HG03439 (cell line): ENCODE measurements around the gene RGS3.

Experiments used
- ATAC-seq: cut with Tn5 transposase; IDR thresholded peaks from one replicate; pipeline ENCODE4 v1.9.1; 2021; ENCODE audit warnings: mild to moderate bottlenecking, moderate library complexity; ENCODE audit not compliant: unreplicated experiment

RGS3 gene

DNA sequence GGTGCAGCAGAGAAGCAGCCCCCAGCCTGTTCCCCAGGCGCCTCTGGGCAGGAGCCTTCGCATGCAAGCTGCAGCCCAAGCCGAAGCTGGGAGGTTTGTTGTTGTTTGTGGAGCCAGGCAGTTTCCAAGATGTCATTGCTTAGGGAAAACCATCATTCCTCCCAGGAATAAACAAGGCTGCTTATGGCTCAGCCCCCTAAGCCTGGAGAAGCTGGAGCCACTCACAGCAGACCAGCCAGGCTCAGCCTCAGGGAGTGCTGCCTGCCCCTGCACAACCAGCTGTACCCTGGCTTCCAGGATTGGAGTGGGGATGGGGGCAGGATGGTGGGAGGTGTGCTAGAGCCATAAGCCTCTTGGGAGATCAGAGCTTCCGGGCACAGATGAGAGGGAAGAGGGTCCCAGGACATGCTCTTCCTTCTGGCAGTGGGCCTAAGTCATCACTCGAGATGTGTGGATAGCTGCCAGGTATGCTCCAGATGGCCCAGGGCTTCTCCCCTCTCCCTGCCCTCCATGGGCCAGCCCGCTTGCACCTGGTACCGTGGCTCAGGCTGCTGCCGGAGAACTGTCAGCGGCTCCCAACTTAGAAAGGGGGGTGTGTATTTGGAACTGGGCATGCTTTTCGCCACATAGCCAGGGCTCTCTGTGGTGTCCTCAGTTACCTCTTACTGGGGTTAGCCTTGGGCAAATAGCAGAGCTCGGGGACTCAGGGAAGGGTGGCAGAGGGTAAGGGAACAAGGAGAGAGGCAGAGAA is 105.2 kb downstream of the RGS3 start:
- ATAC-seq = no peak

DNA sequence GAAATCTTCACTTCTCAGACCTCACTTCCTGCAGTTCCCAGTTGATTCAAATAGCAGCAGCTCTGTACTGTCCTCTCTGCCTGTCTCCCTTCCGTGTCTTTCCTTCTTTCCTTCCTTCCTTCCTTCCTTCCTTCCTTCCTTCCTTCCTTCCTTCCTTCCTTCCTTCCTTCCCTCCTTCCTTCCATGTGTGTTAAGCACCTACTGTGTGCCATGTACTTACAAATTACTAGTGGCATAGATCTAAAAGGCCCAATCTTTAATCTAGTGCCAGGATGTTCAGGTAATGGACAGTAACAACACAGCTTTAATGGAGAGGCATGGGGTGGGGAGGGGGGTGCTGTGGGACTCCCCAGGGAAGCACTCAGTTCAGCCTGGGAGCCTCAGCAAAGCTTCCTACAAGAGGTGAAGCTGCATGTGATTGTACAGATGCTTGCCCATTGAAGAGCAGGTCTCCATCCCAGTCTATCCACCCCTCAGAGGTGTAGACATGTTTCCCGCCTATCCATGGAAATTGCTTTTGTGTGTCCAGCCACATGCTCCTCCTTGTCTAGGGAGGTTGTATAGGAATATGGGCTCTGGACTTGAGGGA is 106.0 kb downstream of the RGS3 start:
- ATAC-seq = no peak

- no peak for ATAC-seq
Observed at GRCh38 chr9:113570106-113570505, 106.6 kb downstream of the RGS3 start.

GRCh38 chr9:113570749-113571711 is 107.5 kb downstream of the RGS3 start:
- no peak for ATAC-seq

DNA sequence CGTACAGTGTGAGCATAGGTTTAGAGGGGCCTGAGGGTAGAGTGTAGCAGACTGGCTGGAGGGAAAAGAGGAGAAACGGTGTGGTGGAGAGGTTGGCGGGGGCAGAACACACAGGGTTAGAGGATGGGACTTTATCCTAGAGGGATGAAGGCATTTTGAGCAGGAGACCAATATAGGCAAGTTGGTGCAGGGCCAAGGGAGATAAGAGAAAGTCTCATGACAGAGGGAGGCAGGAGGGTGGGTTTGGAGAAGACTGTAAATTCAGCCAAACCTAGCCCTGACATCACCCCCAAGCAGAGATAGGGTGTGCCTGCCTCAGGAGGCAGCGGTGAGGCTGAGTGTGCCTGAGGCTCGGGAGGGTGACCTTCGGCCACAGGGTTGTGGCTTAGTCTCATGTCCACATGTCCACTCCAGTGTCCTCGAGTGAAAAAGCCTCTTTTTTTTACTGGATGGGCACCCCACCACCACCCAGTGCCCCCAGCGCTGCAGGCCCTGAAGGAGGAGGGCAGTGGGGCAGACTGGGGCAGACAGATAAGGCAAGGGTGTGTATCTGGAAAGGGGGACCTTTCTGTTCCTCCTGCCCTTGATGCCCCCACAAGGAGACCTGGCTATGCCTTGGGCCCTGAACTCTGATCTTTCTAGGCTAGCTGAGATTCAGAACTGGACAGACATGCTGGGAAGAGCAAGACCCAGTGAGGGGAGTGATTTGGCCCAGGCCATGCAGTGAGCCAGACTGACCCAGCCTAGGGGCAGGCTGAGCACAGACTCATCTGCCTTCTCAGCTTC is 108.7 kb downstream of the RGS3 start:
- ATAC-seq = no peak

DNA sequence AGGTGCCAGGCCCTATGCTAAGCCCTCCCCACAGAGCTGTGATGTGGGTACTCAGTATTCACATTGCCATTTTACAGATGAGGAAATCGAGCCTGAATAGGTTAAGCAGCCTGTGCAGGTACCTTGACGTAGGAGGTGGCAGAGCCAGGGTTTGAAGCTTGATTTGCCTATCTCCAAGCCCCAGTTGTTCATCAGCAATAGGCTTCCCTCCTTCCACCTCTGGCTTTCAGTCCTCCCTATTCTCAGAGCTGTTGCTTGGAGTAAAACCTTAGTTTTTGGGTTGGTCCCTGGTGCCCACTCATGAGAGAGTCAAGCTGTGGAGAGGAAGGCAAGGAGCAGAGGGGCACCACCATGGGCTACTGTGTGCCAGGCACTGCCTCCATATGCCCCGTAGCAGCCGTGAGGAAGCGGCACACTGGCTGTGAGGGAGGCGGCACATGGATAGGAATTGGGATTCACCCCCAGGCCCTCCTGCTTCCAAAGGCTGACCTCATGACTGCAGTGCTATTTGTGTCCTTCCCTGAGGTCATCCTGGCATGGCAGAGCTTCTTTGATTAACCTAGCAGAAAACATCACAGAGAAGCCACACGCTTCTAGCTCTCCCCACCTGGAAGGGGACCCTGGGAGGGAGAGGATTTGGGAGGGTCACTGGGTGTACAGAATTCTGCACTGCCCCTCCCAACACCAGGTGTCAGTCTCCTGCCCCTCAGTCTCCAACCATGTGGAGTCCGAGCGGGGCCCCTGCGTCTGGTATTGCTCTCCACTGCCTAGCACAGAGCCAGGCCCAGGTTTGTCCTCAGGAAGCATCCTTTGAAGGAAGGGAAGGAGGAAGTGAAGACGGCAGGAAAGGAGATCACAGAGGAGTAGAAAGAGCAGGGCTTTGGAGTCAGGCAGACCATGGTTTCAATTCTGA is 109.8 kb downstream of the RGS3 start:
- no peak for ATAC-seq

- no peak for ATAC-seq
Observed at GRCh38 chr9:113573959-113574352, 110.4 kb downstream of the RGS3 start.

DNA sequence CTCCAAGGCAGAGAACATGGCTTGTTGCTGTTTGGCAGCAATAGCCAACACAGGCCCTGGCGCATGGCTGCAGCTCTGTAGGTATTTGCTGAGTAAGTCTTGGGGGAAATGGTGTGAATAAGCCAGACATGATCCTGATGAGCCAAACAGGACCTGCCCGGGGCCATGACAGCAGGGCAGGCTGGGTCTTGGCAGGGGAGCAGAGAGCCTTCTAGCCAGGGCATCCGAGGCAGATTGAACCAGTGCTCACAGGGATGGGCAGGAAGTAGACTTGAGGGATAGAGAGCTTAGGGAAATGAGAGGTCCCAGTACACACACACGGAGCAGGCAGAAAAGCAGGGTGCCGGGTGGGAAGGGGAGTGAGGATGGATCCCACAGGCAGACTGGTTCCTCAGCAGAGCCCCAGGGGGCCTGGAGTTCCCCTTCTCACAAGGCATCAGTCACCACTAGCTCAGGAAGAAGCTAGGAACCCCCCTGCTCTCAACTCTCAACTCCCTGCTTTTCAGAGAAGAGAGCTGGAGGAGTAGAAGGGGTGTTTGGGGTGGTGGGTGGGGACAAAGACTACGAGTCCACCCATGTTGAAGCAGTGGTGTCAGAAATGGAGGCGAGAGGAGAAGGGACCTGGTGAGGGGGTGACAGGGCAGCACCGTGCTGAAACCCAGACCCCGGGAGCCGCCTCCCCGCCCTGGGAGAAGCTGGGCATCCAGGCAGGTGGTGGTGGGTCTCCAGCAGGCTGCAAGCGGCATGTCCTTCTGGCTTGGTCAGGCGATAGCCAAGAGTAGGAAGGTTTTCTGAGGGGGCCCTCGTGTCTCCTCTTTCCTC is 111.1 kb downstream of the RGS3 start:
- ATAC-seq = no peak

DNA sequence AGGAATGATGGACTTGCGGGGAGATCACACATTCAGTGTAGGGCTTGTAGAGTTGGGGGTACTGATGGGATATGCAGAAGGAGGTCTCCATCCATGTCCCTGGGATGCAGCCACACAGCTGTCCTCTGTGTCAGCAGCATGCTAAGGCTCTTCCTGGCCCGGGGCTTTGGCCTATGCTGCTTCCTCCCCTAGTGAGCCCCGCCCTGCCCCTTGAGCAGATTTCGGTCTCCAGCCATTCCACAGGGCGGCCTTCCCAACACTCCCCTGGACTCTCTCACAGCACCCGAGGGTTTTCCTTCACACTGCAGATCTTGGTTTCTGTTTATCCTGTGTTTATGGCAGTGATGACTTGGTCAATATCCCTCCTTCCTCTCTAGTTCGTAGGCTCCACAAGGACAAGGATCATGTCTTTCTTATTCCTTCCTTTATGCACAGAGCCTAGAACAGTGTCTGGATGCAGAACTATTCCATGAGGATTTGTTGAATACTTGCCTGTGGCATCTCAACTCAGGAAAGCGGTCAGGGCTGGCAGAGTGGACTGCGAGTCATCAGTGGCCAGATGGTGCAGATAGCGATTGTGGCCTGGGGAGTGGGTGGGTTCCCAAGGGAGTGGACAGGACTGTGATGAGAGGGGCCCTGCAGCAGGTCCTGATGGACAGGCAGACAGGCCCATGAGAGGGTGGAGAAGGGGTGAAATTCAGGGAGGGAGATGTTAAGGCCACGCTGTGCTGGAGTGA is 114.2 kb downstream of the RGS3 start:
- ATAC-seq = no peak

DNA sequence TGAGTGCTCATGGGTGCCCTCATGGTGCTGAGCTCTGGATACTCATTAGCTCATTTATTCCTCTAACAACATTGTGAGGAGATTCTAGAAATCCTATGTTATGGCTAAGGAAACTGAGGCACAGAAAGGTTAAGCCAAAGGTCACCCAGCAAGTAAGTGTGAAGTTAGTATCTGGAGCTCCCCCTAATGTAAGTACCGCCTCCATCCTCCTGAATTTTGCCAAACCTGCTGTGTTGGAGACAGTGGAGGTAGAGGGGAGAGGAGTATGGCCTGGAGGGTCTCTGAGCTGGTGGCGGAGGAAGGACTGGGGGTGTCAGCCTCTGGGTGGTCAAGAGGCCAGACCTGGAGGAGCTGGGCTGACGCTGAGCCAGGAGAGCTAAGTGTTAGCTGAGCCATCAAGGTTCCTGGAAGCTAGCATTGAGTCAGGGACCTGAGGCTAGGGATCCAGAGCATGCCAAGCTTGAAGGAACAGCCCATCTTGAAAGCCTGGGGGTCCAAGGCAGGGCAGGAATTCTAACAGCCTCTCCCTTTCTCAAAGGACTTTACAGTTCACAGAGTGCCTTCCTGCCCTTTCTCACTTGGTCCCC is 114.8 kb downstream of the RGS3 start:
- ATAC-seq = no peak

- ATAC-seq = peak; percentile 63
Observed at GRCh38 chr9:113578882-113579282, 115.4 kb downstream of the RGS3 start.

DNA sequence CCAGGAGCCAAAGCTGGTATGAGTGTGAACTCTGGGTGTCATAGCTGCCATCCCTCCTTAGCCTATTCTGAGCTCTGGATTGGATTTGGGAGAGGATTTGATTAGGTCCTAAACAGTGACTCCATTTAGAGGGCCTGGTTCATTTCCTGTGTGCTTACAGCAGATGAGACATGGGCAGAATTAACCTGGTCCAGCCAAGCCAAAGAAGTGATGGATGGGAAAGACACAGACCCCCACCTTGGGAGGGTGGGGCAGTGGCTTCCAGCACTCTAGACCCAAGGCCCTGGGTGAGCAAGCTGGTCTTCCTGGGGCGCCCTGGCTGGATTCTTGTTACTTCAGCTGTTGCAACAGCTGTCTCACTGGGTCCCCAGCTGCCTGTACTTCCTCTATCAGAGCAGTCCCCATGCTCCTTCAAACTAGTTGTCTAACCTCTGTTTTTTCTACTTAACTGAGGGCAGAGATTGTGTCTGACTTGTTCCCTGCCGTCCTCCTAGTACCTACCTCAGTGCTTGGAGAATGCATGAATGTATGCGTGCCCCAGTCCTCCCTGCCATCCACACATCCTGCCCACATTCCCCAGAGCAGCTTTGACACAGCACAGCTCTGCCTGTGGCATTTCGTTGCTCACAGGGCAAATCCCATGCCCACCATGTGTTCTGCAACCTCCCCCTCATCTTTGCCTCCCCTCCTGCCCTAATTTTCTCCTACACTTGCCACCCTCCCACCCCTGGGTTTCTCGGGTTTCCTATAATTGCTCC is 115.9 kb downstream of the RGS3 start:
- no peak for ATAC-seq

- ATAC-seq = no peak
Observed at GRCh38 chr9:113580041-113580953, 116.8 kb downstream of the RGS3 start.

- ATAC-seq = no peak
Observed at GRCh38 chr9:113580954-113581311, 117.4 kb downstream of the RGS3 start.

- peak; percentile 78 for ATAC-seq
Observed at GRCh38 chr9:113581865-113582697, 118.6 kb downstream of the RGS3 start.
